GM12891 (cell line): Measurements from ENCODE around the gene ANKRD33B.

Experiments used
- POLR2A ChIP-seq: IDR thresholded peaks from 2 replicates; pipeline ENCODE4 v1.6.1; 2011; ENCODE audit warnings: low read depth, low read length, control low read depth
- POLR2AphosphoS5 ChIP-seq: IDR thresholded peaks from 2 replicates; pipeline ENCODE4 v1.6.1; 2011; ENCODE audit warnings: low read depth, low read length, control low read depth
- POU2F2 ChIP-seq: IDR thresholded peaks from 2 replicates; pipeline ENCODE4 v1.6.1; 2011; ENCODE audit warnings: low read depth, mild to moderate bottlenecking, control low read depth, low read length, moderate library complexity
- SPI1 ChIP-seq: IDR thresholded peaks from 2 replicates; pipeline ENCODE4 v1.6.1; 2011; ENCODE audit warnings: low read depth, low read length, control low read depth
- TAF1 ChIP-seq: IDR thresholded peaks from 2 replicates; pipeline ENCODE4 v1.6.1; 2011; ENCODE audit warnings: low read depth, low read length, control low read depth

GRCh38 chr5:10540951-10541646 is 22.8 kb upstream of the ANKRD33B start:
- no peak for TF ChIP-seq POLR2A
- no peak for TF ChIP-seq POLR2AphosphoS5
- no peak for TF ChIP-seq POU2F2
- no peak for TF ChIP-seq TAF1
- TF ChIP-seq SPI1, result no peak
